HUES6 (cell line): Measurements from ENCODE around the gene CD46.

ENCODE experiments used
- H3K27ac ChIP-seq: 2 replicates; pipeline ENCODE4 v1.7.0; 2013; ENCODE audit warnings: low read depth, mild to moderate bottlenecking, low read length, inconsistent platforms
- H3K27me3 ChIP-seq: 2 replicates; pipeline ENCODE4 v1.6.1; 2013; ENCODE audit warnings: low read length; ENCODE audit not compliant: control insufficient read depth, insufficient read depth
- H3K36me3 ChIP-seq: 2 replicates; pipeline ENCODE4 v1.6.1; 2013; ENCODE audit warnings: low read length; ENCODE audit not compliant: control insufficient read depth, insufficient read depth
- H3K4me1 ChIP-seq: 2 replicates; pipeline ENCODE4 v1.6.1; 2013; ENCODE audit warnings: low read length; ENCODE audit not compliant: control insufficient read depth, insufficient read depth
- H3K4me3 ChIP-seq: 2 replicates; pipeline ENCODE4 v1.5.1; 2013; ENCODE audit warnings: low read depth, low read length
- H3K9ac ChIP-seq: one replicate; pipeline ENCODE4 v1.6.1; 2013; ENCODE audit warnings: mild to moderate bottlenecking, low read length
- H3K9me3 ChIP-seq: 2 replicates; pipeline ENCODE4 v1.6.1; 2013; ENCODE audit warnings: low read depth, low read length; ENCODE audit not compliant: control insufficient read depth, insufficient read depth

CD46 gene

GRCh38 chr1:207825409-207825695, 73.5 kb downstream of the CD46 start:
- no peak overlapping the region for H3K9ac ChIP-seq
- no peaks in the 10 kb centered on the region for H3K9me3 ChIP-seq
- no peaks in the 10 kb centered on the region for H3K27me3 ChIP-seq
- H3K4me3 ChIP-seq: no peak overlapping the region
- peaks cover 13% of the 10 kb centered on the region for H3K4me1 ChIP-seq
- no peaks in the 10 kb centered on the region for H3K36me3 ChIP-seq
- H3K27ac ChIP-seq: no peak overlapping the region

GRCh38 chr1:207825719-207826556, 74.1 kb downstream of the CD46 start:
- Histone ChIP-seq H3K27ac (no peak overlapping the region), H3K9ac (no peak overlapping the region), H3K9me3 (no peaks in the 10 kb centered on the region), H3K27me3 (no peaks in the 10 kb centered on the region), H3K4me1 (peaks cover 13% of the 10 kb centered on the region), H3K36me3 (no peaks in the 10 kb centered on the region), H3K4me3 (no peak overlapping the region)

DNA sequence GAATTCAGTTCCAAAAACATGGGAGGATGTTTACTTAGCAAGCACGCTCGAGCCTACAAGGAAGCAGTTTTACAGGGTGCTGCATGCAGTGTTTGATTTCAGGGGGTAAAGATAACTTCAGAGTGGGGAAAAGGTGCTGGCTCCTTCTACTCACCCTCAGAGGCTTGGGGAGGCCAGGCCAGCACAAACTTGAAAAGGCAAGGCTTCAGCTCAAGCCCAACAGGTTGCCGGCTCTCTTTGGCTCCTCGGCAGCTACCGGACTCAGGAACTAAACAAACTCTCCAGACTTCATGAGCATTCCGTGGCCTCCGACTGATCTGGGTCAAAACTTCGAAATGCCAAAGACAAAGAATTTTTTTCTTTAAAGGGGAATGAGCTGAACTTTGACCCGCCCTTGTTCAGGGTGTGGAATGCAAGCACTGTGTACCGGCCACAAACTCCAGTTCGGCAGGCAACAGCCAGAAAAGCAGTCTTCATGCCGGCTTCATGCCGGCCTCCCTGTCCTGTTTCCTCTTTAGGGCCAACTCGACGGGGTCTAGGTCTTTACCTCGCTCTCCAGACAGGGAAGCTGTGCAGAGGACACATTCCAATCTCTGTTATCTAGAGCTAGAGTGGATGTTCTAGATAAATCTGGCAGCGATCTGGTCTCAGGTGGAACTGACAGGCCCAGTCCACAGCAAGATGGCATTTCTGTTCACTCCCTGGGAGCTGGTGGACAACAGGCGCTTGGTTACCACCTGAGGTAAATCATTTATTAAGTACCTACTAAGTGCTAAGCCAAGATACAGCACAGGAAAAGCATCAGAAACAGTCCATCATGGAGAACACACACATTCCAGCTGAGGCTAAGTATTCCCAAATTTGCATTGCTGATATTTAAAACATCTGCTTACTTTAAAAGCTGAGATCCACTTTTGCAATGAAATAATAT, 75.0 kb downstream of the CD46 start:
- H3K9ac ChIP-seq: no peak overlapping the region
- H3K4me3 ChIP-seq: no peak overlapping the region
- no peaks in the 10 kb centered on the region for H3K36me3 ChIP-seq
- no peaks in the 10 kb centered on the region for H3K27me3 ChIP-seq
- H3K27ac ChIP-seq: no peak overlapping the region
- peaks cover 13% of the 10 kb centered on the region for H3K4me1 ChIP-seq
- H3K9me3 ChIP-seq: no peaks in the 10 kb centered on the region

DNA sequence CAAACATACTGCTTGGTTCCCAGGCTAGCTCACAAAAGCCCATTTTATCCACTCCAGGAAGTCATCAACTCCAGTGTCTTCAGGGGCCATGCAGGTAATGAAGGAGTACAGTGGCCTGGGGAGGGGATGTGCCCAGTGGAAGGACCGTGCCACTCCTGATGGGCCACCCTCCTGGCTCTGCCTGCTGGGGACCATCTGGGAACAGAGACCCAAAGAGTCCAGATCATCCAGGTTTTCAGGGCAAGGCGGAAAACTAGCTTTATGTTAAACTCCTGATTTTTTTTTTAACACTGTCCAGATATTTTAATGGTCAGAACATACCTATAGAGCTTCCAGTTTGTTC, 75.6 kb downstream of the CD46 start:
- H3K9me3 ChIP-seq: no peaks in the 10 kb centered on the region
- H3K36me3 ChIP-seq: no peaks in the 10 kb centered on the region
- H3K27me3 ChIP-seq: no peaks in the 10 kb centered on the region
- no peak overlapping the region for H3K4me3 ChIP-seq
- no peak overlapping the region for H3K27ac ChIP-seq
- H3K9ac ChIP-seq: no peak overlapping the region
- H3K4me1 ChIP-seq: peaks cover 8% of the 10 kb centered on the region

- peaks cover 6% of the 10 kb centered on the region for H3K4me1 ChIP-seq
- no peaks in the 10 kb centered on the region for H3K27me3 ChIP-seq
- no peak overlapping the region for H3K27ac ChIP-seq
- H3K36me3 ChIP-seq: no peaks in the 10 kb centered on the region
- no peaks in the 10 kb centered on the region for H3K9me3 ChIP-seq
- no peak overlapping the region for H3K4me3 ChIP-seq
- H3K9ac ChIP-seq: no peak overlapping the region
These were observed 76.2 kb downstream of the CD46 start for GRCh38 chr1:207828046-207828445.

DNA sequence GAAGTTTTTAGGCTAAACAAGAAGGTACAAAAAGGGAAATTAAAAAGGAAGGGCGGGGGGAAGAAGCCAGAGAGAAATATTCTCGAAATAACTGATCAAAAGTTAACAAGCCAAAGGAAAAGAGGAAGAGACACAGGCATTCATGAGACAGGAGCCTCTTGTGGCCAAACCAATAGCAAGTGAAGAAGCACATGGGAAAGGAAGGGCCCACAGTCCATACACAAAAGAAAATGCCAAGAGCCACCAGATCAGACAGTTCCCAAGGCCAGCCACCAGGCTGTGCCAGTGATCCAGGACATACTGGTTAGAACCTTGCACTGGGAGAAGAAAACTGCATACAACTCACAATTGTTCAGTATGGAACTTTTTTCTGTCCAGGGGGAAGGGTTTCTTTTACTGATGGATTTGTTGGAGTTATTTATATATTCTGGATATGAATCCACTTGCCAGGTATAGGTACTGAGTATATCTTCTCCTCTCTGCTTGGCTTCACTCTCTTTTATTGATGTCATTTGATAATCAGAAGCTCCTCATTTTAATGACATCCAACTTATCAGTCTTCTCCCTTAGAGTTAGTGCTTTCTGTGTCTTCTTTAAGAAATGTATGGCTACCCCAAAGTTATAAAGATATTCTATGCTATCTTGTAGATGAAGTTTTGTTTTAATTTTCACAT, 76.8 kb downstream of the CD46 start:
- no peaks in the 10 kb centered on the region for H3K9me3 ChIP-seq
- no peaks in the 10 kb centered on the region for H3K36me3 ChIP-seq
- H3K9ac ChIP-seq: no peak overlapping the region
- no peaks in the 10 kb centered on the region for H3K27me3 ChIP-seq
- no peak overlapping the region for H3K4me3 ChIP-seq
- H3K27ac ChIP-seq: no peak overlapping the region
- H3K4me1 ChIP-seq: peaks cover 6% of the 10 kb centered on the region

DNA sequence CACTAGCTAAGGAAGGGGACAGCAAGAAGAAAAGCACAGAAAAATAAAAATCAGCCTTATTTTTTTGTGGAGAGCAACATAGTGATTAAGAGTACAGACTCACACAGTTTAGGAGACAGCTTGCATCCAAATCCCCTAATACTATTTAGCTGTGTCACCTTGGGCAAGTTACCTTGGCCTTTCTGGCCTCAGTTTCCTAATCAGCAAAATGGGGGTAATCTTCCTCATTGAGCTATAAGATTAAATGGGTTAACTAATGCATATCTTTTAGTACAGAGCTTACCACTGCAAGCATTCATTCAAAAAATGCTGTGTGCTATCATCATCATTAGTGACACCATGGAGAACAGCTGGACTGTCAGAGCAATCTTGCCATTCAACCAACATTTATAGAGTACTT, 77.7 kb downstream of the CD46 start:
- Histone ChIP-seq H3K9me3 (no peaks in the 10 kb centered on the region), H3K4me3 (no peak overlapping the region), H3K4me1 (no peaks in the 10 kb centered on the region; the same call in 1 of the 2 replicates), H3K36me3 (no peaks in the 10 kb centered on the region), H3K9ac (no peak overlapping the region), H3K27me3 (no peaks in the 10 kb centered on the region), H3K27ac (no peak overlapping the region)

GRCh38 chr1:207830788-207831187, 78.9 kb downstream of the CD46 start:
- Histone ChIP-seq H3K36me3 (no peaks in the 10 kb centered on the region), H3K9ac (no peak overlapping the region), H3K9me3 (no peaks in the 10 kb centered on the region), H3K27me3 (no peaks in the 10 kb centered on the region), H3K27ac (no peak overlapping the region), H3K4me1 (no peaks in the 10 kb centered on the region; the same call in 1 of the 2 replicates), H3K4me3 (no peak overlapping the region)

DNA sequence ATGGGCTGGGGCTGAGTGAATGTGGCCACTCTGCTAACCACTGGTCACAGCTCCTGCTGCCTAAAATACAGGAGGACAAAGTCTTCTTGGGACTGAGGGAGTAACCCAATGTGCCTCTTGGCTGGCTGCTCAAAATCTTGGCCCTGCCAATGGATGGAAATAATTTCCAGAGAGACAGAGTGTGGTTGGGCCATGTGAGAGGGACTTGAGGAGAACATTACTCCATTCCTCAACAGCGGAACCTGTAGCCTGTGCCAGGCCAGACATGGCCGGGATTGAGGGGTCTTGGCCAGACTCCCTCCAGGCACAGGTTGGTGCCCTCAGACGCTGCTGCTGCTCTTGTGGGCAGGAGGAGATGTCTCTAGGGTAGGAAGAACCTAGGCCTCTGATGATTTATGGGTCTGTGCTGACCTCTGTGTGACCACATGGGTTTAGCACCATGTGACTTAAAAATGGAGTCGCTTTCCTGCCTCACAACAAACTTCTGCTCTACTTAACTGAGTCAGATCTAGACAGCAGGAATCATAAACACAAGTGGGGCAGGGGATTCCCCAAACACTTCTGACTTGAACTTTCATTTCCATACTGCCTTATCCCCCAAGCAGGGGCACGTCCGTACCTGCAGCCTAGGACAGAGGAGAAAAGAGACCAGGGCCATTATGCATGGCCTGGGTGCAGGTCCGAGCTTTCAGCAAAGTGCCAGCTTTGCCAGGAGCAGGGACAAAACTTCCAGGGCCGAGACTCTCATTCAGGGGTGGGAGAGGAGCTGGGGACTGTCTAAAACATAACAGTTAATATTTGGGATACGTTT, 79.9 kb downstream of the CD46 start:
- Histone ChIP-seq H3K36me3 (no peaks in the 10 kb centered on the region), H3K27ac (no peak overlapping the region), H3K4me3 (no peak overlapping the region), H3K27me3 (no peaks in the 10 kb centered on the region), H3K9me3 (no peaks in the 10 kb centered on the region), H3K9ac (no peak overlapping the region), H3K4me1 (no peaks in the 10 kb centered on the region; the same call in 1 of the 2 replicates)

GRCh38 chr1:207832796-207833195, 80.9 kb downstream of the CD46 start:
- H3K27ac ChIP-seq: no peak overlapping the region
- no peak overlapping the region for H3K9ac ChIP-seq
- no peaks in the 10 kb centered on the region for H3K36me3 ChIP-seq
- H3K27me3 ChIP-seq: no peaks in the 10 kb centered on the region
- no peaks in the 10 kb centered on the region for H3K4me1 ChIP-seq
- H3K9me3 ChIP-seq: no peaks in the 10 kb centered on the region
- no peak overlapping the region for H3K4me3 ChIP-seq
